ENCODE results near the gene ID1.
"Not testable (repeated sequence)": the region's sequence is repeated elsewhere in the genome, so short reads cannot be mapped to it uniquely, and the experiment has no call there.

Gene ID1

DNA sequence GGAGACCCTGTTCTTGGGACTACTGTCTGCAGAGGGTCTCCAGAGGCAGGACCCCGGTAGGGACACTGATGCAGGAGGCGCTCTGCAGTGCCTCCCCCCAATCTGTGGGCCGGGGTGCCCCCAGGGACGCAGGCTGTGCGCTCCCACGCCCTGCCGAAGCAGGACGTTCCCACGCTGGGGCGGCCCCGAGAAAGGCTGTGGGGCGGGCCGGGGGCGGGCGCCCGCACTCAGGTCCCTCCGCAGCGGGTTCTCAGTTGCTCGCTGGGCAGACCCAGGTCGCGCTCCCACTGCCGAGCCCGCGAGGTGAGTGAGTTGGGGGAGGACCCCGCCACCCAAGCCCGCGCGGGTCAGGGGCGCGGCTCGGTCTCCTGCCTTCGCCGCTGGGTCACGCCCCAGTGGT is 32.6 kb downstream of the ID1 start, which contains the start of gene COX4I2:
Gene COX4I2 (plus strand): TSS at position 253 of the 400 bp plus-strand sequence. CDS start 1,106 bp downstream, outside the sequence.
- FAIRE-seq = no peak

GRCh38 chr20:31638317-31638716 is 33.2 kb downstream of the ID1 start:
- no peak for FAIRE-seq
- DNase-seq (ENCODE audit: low spot score) = no peak

More for the DNA sequence above, 32.6 kb downstream of the ID1 start, which contains the start of gene COX4I2:
- DNase-seq (ENCODE audit: low spot score) = no peak

DNA sequence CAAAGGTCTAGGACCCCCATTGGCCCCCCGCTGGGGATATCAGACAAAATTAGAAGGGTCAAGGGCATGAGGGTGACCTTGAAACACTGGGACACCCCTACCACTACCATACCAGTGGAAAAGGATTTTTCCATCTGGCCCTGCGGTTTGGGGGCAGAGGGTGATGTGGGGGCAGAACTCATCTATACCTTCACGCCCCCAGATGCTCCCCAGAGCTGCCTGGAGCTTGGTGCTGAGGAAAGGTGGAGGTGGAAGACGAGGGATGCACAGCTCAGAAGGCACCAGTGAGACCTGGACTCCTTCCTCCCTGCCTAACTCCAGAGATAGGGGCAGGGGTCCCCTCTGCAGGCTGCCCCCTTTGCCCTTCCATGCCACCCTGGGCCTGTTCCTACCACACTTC is 33.7 kb downstream of the ID1 start:
- DNase-seq (ENCODE audit: low spot score) (no peak), FAIRE-seq (no peak)

DNA sequence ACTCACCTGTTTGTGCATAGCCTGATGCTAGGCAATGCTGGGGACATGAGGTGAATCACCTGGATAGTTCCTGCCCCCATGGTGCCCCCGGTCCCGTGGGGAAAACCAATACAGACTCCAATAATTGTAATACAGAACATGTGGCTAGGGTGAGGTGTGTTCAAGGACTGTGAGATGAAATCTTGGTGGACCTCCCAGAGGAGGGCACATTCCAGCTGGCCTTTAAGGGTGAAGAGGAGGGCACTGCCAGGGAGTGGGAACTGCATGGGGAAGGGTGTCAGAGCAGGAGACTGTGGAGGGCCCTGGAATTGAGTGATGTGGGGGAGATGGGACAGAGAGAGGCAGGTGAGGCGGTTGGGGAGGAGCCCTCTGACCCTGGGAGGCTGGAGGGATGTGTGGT is 35.2 kb downstream of the ID1 start:
- DNase-seq (ENCODE audit: low spot score) = no peak
- no peak for FAIRE-seq

DNA sequence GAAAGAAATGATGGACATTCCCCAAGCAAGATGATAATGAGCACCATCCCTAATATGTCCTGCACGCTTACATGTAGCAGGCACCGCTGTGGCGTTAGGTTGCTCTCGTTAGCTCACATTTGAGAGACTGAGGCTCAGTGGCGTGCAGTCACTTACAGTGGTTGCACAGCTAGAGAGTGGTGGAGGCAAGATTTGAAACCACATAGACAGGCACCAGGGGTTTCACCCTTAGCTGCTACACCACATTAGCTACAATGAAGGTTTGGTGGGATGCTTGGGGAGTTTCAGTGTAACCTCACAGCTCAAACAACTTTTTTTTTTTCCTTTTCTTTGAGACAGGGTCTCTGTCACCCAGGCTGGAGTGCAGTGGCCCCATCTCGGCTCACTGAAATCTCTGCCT is 36.3 kb downstream of the ID1 start:
- no peak for FAIRE-seq

DNA sequence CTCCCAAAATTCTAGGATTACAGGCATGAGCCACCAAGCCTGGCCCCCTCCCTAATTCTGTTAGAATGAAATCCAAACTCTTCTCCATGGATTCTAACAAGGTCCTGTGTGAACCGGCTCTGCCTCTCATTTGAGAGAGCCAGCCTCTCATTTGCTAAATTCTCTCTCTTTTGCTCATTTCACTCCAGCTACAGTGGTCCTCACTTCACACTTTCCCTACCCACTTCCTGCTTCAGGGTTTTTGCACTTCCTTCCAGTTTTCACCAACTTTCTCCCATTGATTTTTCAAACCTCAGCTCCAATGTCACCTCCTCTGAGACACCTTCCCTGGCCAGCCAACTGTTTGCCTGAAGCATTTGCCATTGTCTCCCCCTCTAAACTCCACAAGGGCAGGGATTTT is 37.7 kb downstream of the ID1 start:
- FAIRE-seq (no peak), DNase-seq (ENCODE audit: low spot score) (no peak)

More for the DNA sequence above, 36.3 kb downstream of the ID1 start:
- no peak for DNase-seq (ENCODE audit: low spot score)

DNA sequence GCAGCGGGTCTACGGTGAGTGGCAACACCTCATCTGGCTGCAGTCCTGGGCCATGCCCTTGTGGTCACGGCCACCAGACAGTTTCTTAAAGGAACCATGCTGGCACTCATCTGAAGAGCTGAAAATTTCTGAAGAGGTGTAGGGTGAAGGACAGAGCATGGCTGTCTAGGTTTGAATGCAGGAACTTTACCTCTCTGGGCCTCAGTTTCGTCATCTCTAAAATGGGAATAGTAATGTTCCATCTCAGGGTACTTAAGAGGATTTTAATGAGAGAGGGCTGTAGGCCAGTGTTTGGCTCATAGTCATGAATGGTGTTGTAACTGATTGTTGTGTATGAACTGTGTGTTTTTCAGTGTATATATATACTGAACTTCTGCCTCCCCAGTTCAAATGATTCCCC is 38.4 kb downstream of the ID1 start:
- FAIRE-seq (no peak), DNase-seq (ENCODE audit: low spot score) (no peak)

DNA sequence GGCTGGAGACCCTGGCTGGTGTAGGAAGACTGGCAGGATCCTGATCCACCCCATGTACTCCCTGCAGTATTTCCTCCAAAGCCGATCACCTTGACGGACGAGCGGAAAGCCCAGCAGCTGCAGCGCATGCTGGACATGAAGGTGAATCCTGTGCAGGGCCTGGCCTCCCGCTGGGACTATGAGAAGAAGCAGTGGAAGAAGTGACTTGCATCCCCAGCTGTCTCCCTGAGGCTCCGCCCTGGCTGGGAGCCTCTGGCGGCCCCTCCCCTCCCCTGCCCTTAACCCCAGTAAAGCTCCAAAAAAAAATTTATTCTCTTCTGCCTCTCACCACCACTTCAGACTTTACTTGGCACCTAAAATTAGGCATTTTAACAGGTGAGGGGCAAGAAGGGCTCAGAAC is 39.6 kb downstream of the ID1 start:
- DNase-seq (ENCODE audit: low spot score) (no peak), FAIRE-seq (no peak)

GRCh38 chr20:31648104-31648503 is 43.0 kb downstream of the ID1 start:
- not testable (repeated sequence) for FAIRE-seq; DNase-seq (ENCODE audit: low spot score)

- FAIRE-seq (no peak), DNase-seq (ENCODE audit: low spot score) (no peak)
These were observed 47.9 kb downstream of the ID1 start for GRCh38 chr20:31652917-31653396.

DNA sequence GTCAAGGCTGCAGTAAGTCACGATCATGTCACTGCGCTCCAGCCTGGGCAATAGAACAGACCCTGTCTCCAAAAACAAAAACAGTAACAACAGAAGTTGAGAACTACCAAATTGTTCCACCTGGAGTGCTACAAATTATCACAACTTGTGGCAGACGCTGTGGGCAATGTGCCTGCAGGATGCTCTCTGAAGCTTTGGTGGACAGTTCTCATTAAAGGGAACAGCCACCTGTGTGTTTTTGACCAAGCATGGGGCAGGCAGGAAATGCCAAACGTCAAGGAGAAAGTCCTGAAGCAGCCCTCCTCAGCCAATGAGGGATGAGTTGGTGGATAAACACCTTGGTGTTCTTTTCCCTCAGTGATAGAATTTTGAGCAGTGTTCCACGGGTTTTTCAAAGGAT is 48.5 kb downstream of the ID1 start:
- FAIRE-seq (no peak), DNase-seq (ENCODE audit: low spot score) (no peak)

DNA sequence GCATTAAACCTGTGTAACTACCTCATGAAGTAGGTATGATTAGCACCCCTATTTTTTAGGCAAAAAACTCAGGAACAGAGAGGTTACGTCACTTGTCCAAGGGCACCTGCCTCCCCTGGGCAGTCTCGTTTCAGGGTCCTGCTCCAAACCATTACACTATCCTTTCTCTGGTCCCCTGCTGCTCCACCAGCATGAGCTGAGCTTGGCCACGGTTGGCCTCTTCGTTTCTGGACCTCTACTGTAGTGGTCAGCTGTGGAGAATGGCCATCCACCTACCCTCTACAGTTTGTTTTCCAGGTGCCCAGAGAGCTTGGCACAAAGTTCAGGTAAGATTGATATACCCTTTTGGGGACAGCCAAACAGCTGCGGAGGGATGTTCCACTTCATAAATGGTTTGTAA is 49.4 kb downstream of the ID1 start:
- DNase-seq (ENCODE audit: low spot score) (no peak), FAIRE-seq (no peak)

Data from RCC 7860 (cell line).